ENCODE measurements around the gene UPK2. TPM values are rescaled to one million over a fixed set of nuclear protein-coding genes. Genes with fewer than 3 reads are reported as not detected.
A peak's percentile ranks its signal among the peaks of the same experiment; 100 is the strongest.
"Not testable (repeated sequence)": the region's sequence is repeated elsewhere in the genome, so short reads cannot be mapped to it uniquely, and the experiment has no call there.

The UPK2 gene
- total RNA-seq, 2 donors from 2014 or later, result not detected

GRCh38 chr11:118969508-118969907 is 13.4 kb downstream of the UPK2 start:
- intact Hi-C loops (cut with DNase I); ATAC-seq; DNase-seq: not testable (repeated sequence)

DNA sequence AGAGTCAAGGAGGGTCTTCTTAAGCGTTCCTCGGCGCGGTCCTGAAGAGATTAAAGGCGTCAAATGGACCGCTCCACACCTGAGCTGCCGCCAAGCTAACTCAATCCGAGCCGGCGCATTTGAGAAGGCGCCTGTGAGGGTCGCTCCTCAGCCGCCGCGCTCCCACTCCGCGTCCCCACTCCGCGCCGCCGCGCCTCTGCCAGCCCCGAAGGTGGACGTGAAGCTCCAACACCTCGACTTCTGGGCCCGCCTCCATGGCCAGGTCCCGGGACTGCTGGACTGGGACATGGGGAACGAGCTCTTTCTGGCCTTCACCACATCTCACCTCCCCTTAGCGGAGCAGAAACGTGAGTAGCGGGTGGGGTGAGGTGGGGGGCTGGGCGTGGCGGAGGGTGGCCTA is 15.5 kb downstream of the UPK2 start, which contains the start of gene FOXR1:
TSS of gene FOXR1 (plus strand) at position 116 of the 400 bp plus-strand sequence. CDS start at position 287, 171 bp downstream.
- DNase-seq, result no peak
- intact Hi-C loops (cut with DNase I), result no loop called here
- ATAC-seq, result no peak

- ATAC-seq (no peak), DNase-seq (no peak)
- intact Hi-C loops (cut with DNase I), result no loop called here
Observed at GRCh38 chr11:118973985-118974384, 17.9 kb downstream of the UPK2 start.

DNA sequence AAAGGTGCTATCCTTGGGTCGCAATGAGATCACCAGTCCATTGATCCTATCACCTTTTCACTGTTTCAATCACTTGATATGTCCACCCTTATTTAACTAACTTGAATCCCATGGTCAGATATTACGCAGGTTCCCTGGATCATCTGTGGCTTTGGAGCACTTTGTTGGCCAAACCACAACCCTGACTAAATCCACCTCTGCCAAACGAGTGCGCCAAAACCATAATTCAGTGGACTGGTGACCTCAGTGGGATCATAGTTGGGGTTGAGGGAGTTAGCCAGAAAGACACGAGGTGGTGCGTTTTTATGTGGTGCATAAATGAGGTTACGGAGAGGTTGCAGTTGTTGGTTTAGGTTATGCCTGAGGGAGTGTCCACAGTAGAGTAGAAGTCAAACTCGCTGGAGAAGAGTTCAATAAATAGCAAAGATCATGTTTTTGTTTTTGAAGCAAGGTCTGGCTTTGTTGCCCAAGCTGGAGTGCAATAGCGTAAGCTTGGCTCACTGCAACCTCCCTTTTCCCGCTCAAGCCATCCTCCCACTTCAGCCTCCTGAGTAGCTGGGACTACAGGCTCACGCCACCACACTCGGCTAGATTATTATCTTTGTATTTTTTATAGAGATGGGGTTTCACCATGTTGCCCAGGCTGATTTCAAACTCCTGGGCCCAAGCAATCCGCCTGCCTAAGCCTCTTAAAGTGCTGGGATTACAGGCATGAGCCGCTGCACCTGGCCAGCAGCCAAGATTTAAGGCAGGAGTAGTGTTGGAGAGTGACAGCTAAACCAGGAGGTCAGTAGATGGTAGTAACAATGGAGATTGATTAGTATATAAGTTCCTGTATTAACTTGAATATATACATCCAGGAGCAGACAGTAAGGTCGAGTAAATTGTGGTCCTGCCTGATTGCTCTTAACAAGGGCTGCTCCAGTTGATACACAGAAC is 19.9 kb downstream of the UPK2 start:
- DNase-seq (no peak), ATAC-seq (peak in 1 of 2 donors; percentile 33)
- intact Hi-C loops (cut with DNase I), result no loop called here

GRCh38 chr11:118979434-118979833 is 23.3 kb downstream of the UPK2 start:
- intact Hi-C loops (cut with DNase I), result no loop called here
- DNase-seq (no peak), ATAC-seq (no peak)

DNA sequence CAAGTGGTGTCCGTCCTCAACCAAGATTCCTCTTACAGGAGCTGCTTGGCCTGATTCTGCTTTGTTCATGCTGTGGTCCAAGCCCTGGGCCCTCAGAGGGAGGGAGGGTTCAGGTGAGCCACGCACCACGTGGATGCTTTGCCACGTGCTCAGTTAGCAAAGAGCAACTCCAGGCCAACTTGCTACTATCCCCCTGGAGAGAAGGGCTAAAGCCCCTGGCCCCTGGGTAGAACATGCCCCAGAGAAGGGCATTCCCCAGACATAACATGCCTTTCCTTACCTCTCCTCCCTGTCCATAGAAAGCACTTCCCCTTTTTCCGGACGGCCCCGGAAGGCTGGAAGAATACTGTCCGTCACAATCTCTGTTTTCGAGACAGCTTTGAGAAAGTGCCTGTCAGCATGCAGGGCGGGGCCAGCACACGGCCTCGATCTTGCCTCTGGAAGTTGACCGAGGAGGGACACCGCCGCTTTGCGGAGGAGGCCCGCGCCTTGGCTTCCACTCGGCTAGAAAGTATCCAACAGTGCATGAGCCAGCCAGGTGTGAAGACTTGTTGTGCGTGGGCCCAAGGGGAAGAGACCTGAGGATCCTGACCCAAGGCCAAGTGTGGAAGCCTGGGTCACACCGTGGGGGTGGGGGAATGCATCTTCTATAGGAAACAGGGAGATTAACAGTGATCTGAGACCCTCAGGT is 24.2 kb downstream of the UPK2 start:
- DNase-seq (peak; percentile 60), ATAC-seq (peak; percentile 76 to 84)
- intact Hi-C loops (cut with DNase I), result no loop called here

GRCh38 chr11:118984337-118984736 is 28.2 kb downstream of the UPK2 start:
- DNase-seq; intact Hi-C loops (cut with DNase I); ATAC-seq: not testable (repeated sequence)

DNA sequence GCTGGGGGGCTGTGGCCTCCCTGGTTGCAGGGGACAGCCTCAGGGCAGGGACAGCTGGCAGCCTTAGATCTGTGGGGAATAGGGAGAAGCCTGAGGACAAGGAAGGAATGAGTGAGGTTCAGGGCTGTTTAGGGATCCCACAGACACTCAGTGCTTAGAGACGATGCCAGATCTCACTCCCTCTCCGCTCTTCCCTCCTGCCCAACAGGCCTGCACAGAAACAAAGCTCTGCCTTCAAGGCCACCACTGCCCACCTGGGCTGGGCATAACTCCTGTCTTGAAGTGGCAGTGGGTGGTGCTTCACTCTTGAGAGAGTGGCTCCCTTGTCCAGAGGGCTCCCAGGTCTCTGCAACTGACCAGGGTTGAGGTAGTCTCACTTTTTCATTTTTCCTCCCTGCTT is 28.7 kb downstream of the UPK2 start:
- DNase-seq (no peak), ATAC-seq (no peak)
- intact Hi-C loops (cut with DNase I), result no loop called here

DNA sequence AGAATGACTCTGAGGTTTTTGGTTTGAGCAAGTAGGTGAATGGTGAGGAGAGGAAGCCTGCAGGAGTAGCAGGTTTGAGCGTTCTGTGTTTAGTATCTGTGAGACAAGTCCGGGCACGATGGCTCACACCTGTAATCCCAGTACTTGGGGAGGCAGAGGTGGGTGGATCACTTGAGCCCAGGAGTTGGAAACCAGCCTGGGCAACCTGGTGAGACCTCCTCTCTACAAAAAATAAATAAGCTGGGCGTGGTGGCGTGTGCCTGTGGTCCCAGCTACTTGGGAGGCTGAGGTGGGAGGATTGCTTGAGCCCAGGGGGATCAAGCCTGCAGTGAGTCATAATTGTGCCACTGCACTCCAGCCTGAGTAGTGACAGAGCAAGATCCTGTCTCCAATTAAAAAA is 32.2 kb downstream of the UPK2 start:
- intact Hi-C loops (cut with DNase I), result no loop called here
- DNase-seq, result no peak
- no peak for ATAC-seq

GRCh38 chr11:118991486-118992038 is 35.5 kb downstream of the UPK2 start:
- ATAC-seq; intact Hi-C loops (cut with DNase I); DNase-seq: not testable (repeated sequence)

DNA sequence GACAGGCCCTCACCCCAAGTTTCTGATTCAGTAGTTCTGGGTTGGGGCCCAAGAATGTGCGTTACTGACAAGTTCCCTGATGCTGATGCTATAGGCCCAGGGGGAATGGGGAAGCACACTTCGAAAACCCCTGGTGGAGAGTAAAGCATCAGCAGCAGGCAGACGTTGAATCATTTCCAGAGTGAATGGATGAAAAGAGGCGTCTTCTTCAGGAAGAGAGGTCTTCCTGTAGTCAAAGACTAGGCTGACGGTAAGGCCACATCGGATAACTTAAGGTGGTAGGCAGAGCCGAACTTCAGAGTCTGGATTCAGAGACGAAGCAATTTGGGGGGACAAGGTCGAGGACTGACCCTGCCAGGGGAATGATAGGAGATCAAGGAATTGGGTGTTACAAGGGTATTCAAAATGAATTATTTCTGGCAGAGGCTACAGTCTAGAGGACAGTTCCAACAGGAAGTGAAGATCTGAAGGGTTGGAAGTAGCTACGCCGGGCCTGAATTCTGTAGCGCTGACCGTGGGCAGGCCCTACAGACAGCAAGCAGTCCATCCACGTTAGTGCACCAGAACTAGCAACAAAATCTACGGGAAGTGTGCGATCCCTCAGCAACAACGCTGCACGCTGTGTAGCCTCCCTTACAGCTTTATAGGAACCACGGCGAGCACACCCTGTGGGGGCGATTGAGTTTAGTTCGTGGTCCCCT is 41.0 kb downstream of the UPK2 start:
- DNase-seq (no peak), ATAC-seq (peak; percentile 6 to 27)
- intact Hi-C loops (cut with DNase I), result no loop called here

DNA sequence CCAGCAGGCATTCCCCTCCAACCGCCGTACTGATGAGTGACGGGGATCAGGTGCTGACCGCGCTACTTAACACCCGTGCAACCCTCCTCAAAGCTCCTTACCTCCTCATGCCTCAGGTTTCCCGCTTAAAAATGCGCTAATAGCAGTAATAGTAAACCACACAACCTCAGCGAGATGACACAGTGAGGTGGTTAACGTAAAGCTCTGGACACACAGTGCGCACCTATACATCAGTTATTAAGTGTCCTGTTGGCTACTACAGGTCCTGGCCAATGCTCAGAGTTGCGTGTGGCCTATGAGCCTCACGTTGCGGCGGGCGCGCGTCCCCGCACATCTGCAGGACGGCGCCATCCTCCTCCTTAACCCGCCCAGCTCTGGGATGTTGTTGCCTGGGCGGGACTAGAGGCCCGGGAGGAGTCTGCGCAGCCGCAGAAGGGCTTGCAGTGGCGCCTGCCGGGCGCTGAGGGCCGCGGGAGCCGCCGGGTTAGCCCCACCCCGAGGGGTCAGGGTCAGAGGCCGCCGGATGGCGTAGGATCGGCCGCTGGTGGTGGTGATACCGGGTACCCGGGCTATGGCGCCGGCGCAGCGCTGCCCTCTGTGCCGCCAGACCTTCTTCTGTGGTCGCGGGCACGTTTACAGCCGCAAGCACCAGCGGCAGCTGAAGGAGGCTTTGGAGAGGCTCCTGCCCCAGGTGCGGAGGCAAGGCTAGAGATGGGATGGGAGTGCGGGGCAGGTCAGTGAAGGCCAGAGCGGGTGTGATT is 41.7 kb downstream of the UPK2 start, which contains the start of gene CENATAC:
TSS of gene CENATAC (plus strand) at position 512 of the 761 bp plus-strand sequence. CDS start at position 572, 60 bp downstream.
- DNase-seq, result peak; percentile 97
- ATAC-seq, result peak; percentile 99 to 100
- intact Hi-C loops (cut with DNase I), result no loop called here

- intact Hi-C loops (cut with DNase I), result no loop called here
- ATAC-seq (peak; percentile 18 to 28), DNase-seq (no peak)
Observed at GRCh38 chr11:118998388-118998717, 42.3 kb downstream of the UPK2 start.

DNA sequence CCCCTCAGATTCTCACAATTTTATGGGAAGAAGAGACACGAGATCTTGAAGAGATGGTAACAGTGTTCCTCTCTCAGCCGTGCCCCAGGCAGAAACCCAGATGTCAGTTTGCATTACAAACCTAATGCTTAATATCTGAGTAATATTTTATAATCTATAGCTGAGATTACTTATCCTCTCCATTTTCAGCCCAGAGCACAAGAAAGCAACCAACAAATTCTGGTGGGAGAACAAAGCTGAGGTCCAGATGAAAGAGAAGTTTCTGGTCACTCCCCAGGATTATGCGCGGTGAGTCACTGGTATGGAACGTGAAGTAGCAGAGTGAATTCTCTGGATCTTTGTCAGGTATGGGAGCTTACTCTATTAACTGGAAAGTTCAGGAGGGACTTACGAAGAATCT is 42.7 kb downstream of the UPK2 start:
- intact Hi-C loops (cut with DNase I), result no loop called here
- ATAC-seq (peak in 1 of 2 donors; percentile 46), DNase-seq (no peak)

DNA sequence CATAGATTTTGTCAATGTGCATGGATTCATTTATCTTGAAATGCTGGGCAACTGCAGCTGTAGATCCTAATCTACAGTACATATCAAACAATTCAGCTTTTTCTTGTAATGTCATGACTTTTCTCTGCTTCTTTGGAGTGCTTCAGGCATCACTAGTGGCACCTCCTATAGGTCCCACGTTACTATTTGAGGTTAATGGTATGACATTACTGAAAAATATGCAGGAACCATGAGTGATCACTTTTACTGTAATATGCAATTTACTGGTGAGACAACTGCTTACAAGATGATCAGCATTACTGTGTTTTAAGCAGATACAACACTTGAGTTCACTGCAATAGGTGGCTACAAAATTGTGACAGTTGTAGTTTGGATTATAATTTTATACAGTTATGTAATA is 44.8 kb downstream of the UPK2 start:
- DNase-seq (no peak), ATAC-seq (no peak)
- intact Hi-C loops (cut with DNase I), result no loop called here

GRCh38 chr11:119006656-119007055 is 50.6 kb downstream of the UPK2 start:
- intact Hi-C loops (cut with DNase I), result no loop called here
- ATAC-seq (no peak), DNase-seq (no peak)
